Suprapubic skin (tissue), 4 donors: ENCODE results near the gene ST3GAL5. TPM values are rescaled to one million over a fixed set of nuclear protein-coding genes. Genes with fewer than 3 reads are reported as not detected.

ENCODE experiments used
- DNase-seq, 2 donors: peaks; one replicate each; pipeline ENCODE4 v3.0.0-alpha.2; 2019; ENCODE audit warnings: low spot score in 2 of 2
- H3K27ac ChIP-seq: fragments of 200-600 bp; sonication (generic); one replicate; pipeline ENCODE4 v1.5.1; 2019
- H3K27me3 ChIP-seq: fragments of 200-600 bp; sonication (generic); one replicate; pipeline ENCODE4 v1.5.1; 2019
- H3K36me3 ChIP-seq: fragments of 200-600 bp; sonication (generic); one replicate; pipeline ENCODE4 v1.5.1; 2019
- H3K4me1 ChIP-seq: fragments of 200-600 bp; sonication (generic); one replicate; pipeline ENCODE4 v1.5.1; 2019
- H3K4me3 ChIP-seq: fragments of 200-600 bp; sonication (generic); one replicate; pipeline ENCODE4 v1.5.1; 2019; ENCODE audit warnings: mild to moderate bottlenecking
- H3K9me3 ChIP-seq: fragments of 200-600 bp; sonication (generic); one replicate; pipeline ENCODE4 v1.5.1; 2019
- CTCF ChIP-seq, 2 donors: fragments of 200-600 bp in 1 of 2; fragments of 450-650 bp in 1 of 2; sonication (generic) in 1 of 2; IDR thresholded peaks; one replicate each; pipeline ENCODE4 v1.5.1; 2016 to 2019; ENCODE audit warnings: antibody characterized with exemption in 2 of 2, mild to moderate bottlenecking in 1 of 2, moderate library complexity in 1 of 2
- EP300 ChIP-seq: sonication (generic); formaldehyde crosslinking; IDR thresholded peaks from one replicate; pipeline ENCODE4 v1.6.1; 2017; ENCODE audit warnings: antibody characterized with exemption
- POLR2A ChIP-seq, 2 donors: fragments of 450-650 bp; IDR thresholded peaks; one replicate each; pipeline ENCODE4 v1.6.1; 2017; ENCODE audit warnings: antibody characterized with exemption in 2 of 2, mild to moderate bottlenecking in 2 of 2, moderate library complexity in 2 of 2
- POLR2AphosphoS5 ChIP-seq, 3 donors: sonication (generic); formaldehyde crosslinking; IDR thresholded peaks; one replicate each; pipeline ENCODE4 v1.6.1; 2017; ENCODE audit warnings: antibody characterized with exemption in 3 of 3
- WGBS: methylation state at CpG from one replicate; pipeline ENCODE4 v1.1.5; 2018; 5-methylcytosine and 5-hydroxymethylcytosine counted together
- total RNA-seq, 4 donors: library from RNA; depleted of rRNA; stranded (reverse); fragments of >200 nt; gene quantifications; one replicate each; pipeline ENCODE4 v1.1.0, GENCODE V29; 2016

ST3GAL5 gene
- total RNA-seq, result 10 to 100 TPM in 3 of 4 donors, 1 to 10 TPM in 1; 9.5 to 17.8 (median 14.8) TPM

DNA sequence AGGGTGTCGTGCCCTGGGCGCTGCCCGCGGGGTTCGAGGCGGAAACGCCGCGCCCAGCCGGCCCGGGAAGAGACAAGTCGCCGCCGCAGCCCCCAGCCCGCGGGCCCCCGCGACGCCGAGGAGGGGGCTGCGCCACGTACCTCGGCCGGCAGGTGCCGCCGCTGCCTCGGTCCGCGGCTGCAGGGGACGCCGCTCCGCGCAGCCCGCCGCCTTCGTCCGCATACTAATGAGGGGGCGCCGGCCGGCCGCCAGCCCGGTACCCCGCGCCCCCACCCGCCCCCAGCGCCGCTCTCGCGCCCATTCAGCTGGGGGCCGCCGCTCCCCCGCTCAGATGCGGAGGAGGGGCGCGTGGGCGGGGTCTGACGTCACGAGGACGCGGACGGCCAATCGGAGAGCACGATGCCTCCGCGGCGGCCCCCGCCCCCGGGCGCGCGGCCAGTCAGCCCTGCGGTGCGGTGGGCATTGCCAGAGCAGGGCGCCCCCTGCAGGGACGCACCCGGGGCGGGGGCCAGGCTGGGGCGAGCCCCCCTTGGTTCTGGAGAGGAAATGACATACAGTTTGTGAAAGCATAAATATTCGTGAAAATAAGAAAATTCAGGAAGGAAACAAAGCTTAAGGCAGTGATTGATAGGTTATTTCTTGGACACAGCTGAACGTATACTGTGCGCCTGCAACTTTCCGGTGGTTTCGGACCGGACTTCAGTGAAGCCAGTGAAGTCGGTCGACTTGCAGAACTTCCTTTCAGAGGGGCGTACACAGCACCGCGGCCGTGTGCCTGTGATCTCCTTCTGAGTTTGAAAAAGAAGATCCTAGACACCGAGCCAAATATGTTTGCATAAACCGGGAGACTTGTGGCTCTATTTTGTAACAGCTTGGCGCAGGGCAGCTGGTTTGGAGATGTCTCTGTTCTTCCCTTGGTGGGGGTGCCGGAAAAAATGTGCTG lies at the start of gene ST3GAL5:
Gene ST3GAL5 (minus strand): TSS at position 307 of the 943 bp plus-strand sequence. CDS start 85 bp downstream, at position 222.
- peak; percentile 93 for DNase-seq

GRCh38 chr2:85938456-85938855 lies 49.7 kb upstream of the ST3GAL5 start:
- Histone ChIP-seq H3K27me3 (no peaks in the 10 kb centered on the region), H3K27ac (no peak overlapping the region), H3K36me3 (no peaks in the 10 kb centered on the region), H3K9me3 (no peaks in the 10 kb centered on the region), H3K4me1 (peaks cover 19% of the 10 kb centered on the region), H3K4me3 (no peak overlapping the region)
- DNase-seq, result no peak
- WGBS, result 50% methylated on average over 2 of the region's 2 CpGs
- TF ChIP-seq EP300 (no peak), CTCF (IDR thresholded peaks at IDR 0.05) (no peak), POLR2AphosphoS5 (IDR thresholded peaks at IDR 0.05) (no peak), POLR2A (IDR thresholded peaks at IDR 0.05) (no peak)

More for the DNA sequence above, at the start of gene ST3GAL5:
- no peaks in the 10 kb centered on the region for H3K27me3 ChIP-seq
- peaks cover 76% of the 10 kb centered on the region for H3K4me1 ChIP-seq
- no peaks in the 10 kb centered on the region for H3K36me3 ChIP-seq
- H3K4me3 ChIP-seq, result peak within 1 kb of the TSS; percentile 95
- TF ChIP-seq POLR2AphosphoS5 (IDR thresholded peaks at IDR 0.05) (peak in 2 of 3 donors; percentile 41 to 57), CTCF (IDR thresholded peaks at IDR 0.05) (peak; percentile 5 to 55), EP300 (no peak), POLR2A (IDR thresholded peaks at IDR 0.05) (peak in 1 of 2 donors; percentile 67)
- peak within 1 kb of the TSS; percentile 93 for H3K27ac ChIP-seq
- H3K9me3 ChIP-seq, result no peaks in the 10 kb centered on the region
- 1% methylated on average over 54 of the region's 94 CpGs for WGBS

- Histone ChIP-seq H3K36me3 (no peaks in the 10 kb centered on the region), H3K9me3 (no peaks in the 10 kb centered on the region), H3K27ac (no peak overlapping the region), H3K4me1 (peaks cover 19% of the 10 kb centered on the region), H3K27me3 (no peaks in the 10 kb centered on the region), H3K4me3 (no peak overlapping the region)
- no peak for TF ChIP-seq CTCF (IDR thresholded peaks at IDR 0.05)
- no peak for TF ChIP-seq POLR2AphosphoS5 (IDR thresholded peaks at IDR 0.05)
- no peak for TF ChIP-seq EP300
- TF ChIP-seq POLR2A (IDR thresholded peaks at IDR 0.05), result no peak
- 88% methylated on average over 5 of the region's 5 CpGs for WGBS
- DNase-seq, result no peak
These were observed 48.3 kb upstream of the ST3GAL5 start for GRCh38 chr2:85937069-85937439.

- peak in 1 of 2 donors; percentile 58 for DNase-seq
- Histone ChIP-seq H3K9me3 (no peaks in the 10 kb centered on the region), H3K27me3 (no peaks in the 10 kb centered on the region), H3K4me1 (peaks cover 19% of the 10 kb centered on the region), H3K4me3 (no peak overlapping the region), H3K36me3 (no peaks in the 10 kb centered on the region), H3K27ac (no peak overlapping the region)
- 85% methylated on average over 13 of the region's 22 CpGs for WGBS
- TF ChIP-seq CTCF (IDR thresholded peaks at IDR 0.05) (no peak), EP300 (no peak), POLR2AphosphoS5 (IDR thresholded peaks at IDR 0.05) (no peak), POLR2A (IDR thresholded peaks at IDR 0.05) (no peak)
These were observed 47.8 kb upstream of the ST3GAL5 start for GRCh38 chr2:85936421-85937068.

DNA sequence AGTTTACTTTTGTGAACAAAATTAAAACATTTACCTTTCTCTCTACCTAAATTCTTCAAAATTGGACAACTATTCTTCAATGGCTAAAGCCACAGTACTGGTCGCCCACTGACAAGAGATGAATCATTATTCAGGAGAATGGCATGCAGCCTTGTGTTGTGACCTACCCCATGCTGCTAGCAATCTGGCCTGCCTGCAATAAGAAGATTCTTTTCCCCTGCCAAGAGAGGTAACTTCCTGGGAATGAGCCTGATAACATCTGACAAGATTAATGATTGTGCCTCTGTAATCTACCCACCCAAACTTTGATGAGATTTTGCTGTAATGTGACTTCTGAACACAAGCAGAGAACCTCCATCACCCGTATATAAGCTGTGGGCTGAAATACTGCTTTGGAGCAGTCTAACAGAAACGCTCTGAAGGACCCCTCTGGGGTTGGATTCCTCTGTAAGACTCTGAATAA lies 47.0 kb upstream of the ST3GAL5 start:
- no peaks in the 10 kb centered on the region for H3K9me3 ChIP-seq
- WGBS, result 55% methylated on average over 3 of the region's 3 CpGs
- TF ChIP-seq POLR2AphosphoS5 (IDR thresholded peaks at IDR 0.05) (no peak), POLR2A (IDR thresholded peaks at IDR 0.05) (no peak), CTCF (IDR thresholded peaks at IDR 0.05) (no peak), EP300 (no peak)
- H3K27ac ChIP-seq, result no peak overlapping the region
- DNase-seq, result no peak
- H3K4me3 ChIP-seq, result no peak overlapping the region
- H3K4me1 ChIP-seq, result peaks cover 27% of the 10 kb centered on the region
- H3K27me3 ChIP-seq, result no peaks in the 10 kb centered on the region
- H3K36me3 ChIP-seq, result no peaks in the 10 kb centered on the region
